Skeletal muscle satellite cell (primary cell): ENCODE data around the gene ATP10B.

Source experiments
- H3K27me3 ChIP-seq: 2 replicates; pipeline ENCODE4 v1.7.0; 2013; ENCODE audit warnings: low read length; ENCODE audit not compliant: control insufficient read depth, insufficient read depth
- H3K36me3 ChIP-seq: 2 replicates; pipeline ENCODE4 v1.7.0; 2013; ENCODE audit warnings: mild to moderate bottlenecking, control low read depth, low read length; ENCODE audit not compliant: insufficient read depth
- H3K4me1 ChIP-seq: 2 replicates; pipeline ENCODE4 v1.7.0; 2013; ENCODE audit warnings: low read length; ENCODE audit not compliant: control insufficient read depth, insufficient read depth
- H3K4me2 ChIP-seq: 2 replicates; pipeline ENCODE4 v1.7.0; 2013; ENCODE audit warnings: mild to moderate bottlenecking, low read length
- H3K4me3 ChIP-seq: 2 replicates; pipeline ENCODE4 v1.7.0; 2013; ENCODE audit warnings: low read length
- H3K9ac ChIP-seq: 2 replicates; pipeline ENCODE4 v1.7.0; 2013; ENCODE audit warnings: mild to moderate bottlenecking, low read depth, low read length, moderate library complexity
- H3K9me3 ChIP-seq: replicated peaks from 2 replicates; pipeline ENCODE4 v1.7.0; 2013; ENCODE audit warnings: mild to moderate bottlenecking, control low read depth, low read length

ATP10B gene

GRCh38 chr5:160643616-160644240 lies 208.3 kb downstream of the ATP10B start:
- Histone ChIP-seq H3K4me1 (no peaks in the 10 kb centered on the region), H3K9me3 (no peaks in the 10 kb centered on the region), H3K27me3 (no peaks in the 10 kb centered on the region), H3K9ac (no peak overlapping the region), H3K36me3 (no peaks in the 10 kb centered on the region), H3K4me2 (no peak overlapping the region), H3K4me3 (no peak overlapping the region)

GRCh38 chr5:160641405-160641804 lies 210.6 kb downstream of the ATP10B start:
- H3K4me3 ChIP-seq, result no peak overlapping the region
- no peaks in the 10 kb centered on the region for H3K27me3 ChIP-seq
- no peaks in the 10 kb centered on the region for H3K36me3 ChIP-seq
- H3K4me1 ChIP-seq, result no peaks in the 10 kb centered on the region
- no peak overlapping the region for H3K9ac ChIP-seq
- no peaks in the 10 kb centered on the region for H3K9me3 ChIP-seq
- no peak overlapping the region for H3K4me2 ChIP-seq

- Histone ChIP-seq H3K4me1 (no peaks in the 10 kb centered on the region), H3K36me3 (no peaks in the 10 kb centered on the region), H3K4me3 (no peak overlapping the region), H3K4me2 (no peak overlapping the region), H3K27me3 (no peaks in the 10 kb centered on the region), H3K9ac (no peak overlapping the region), H3K9me3 (no peaks in the 10 kb centered on the region)
These were observed 211.6 kb downstream of the ATP10B start for GRCh38 chr5:160640406-160640805.

- Histone ChIP-seq H3K4me2 (no peak overlapping the region), H3K27me3 (no peaks in the 10 kb centered on the region), H3K9me3 (no peaks in the 10 kb centered on the region), H3K36me3 (no peaks in the 10 kb centered on the region), H3K9ac (no peak overlapping the region), H3K4me3 (no peak overlapping the region), H3K4me1 (no peaks in the 10 kb centered on the region)
These were observed 213.8 kb downstream of the ATP10B start for GRCh38 chr5:160638161-160638742.

- Histone ChIP-seq H3K4me1 (no peaks in the 10 kb centered on the region), H3K36me3 (no peaks in the 10 kb centered on the region), H3K27me3 (no peaks in the 10 kb centered on the region), H3K9me3 (no peaks in the 10 kb centered on the region), H3K4me2 (no peak overlapping the region), H3K4me3 (no peak overlapping the region), H3K9ac (no peak overlapping the region)
These were observed 214.5 kb downstream of the ATP10B start for GRCh38 chr5:160637357-160638090.

GRCh38 chr5:160635663-160636062 lies 216.3 kb downstream of the ATP10B start:
- H3K4me3 ChIP-seq, result no peak overlapping the region
- no peaks in the 10 kb centered on the region for H3K4me1 ChIP-seq
- H3K9ac ChIP-seq, result no peak overlapping the region
- no peak overlapping the region for H3K4me2 ChIP-seq
- H3K9me3 ChIP-seq, result no peaks in the 10 kb centered on the region
- no peaks in the 10 kb centered on the region for H3K36me3 ChIP-seq
- H3K27me3 ChIP-seq, result no peaks in the 10 kb centered on the region

- H3K4me3 ChIP-seq, result no peak overlapping the region
- no peak overlapping the region for H3K4me2 ChIP-seq
- no peaks in the 10 kb centered on the region for H3K36me3 ChIP-seq
- no peaks in the 10 kb centered on the region for H3K9me3 ChIP-seq
- no peaks in the 10 kb centered on the region for H3K4me1 ChIP-seq
- H3K27me3 ChIP-seq, result no peaks in the 10 kb centered on the region
- H3K9ac ChIP-seq, result no peak overlapping the region
These were observed 217.0 kb downstream of the ATP10B start for GRCh38 chr5:160635046-160635445.

- no peak overlapping the region for H3K4me3 ChIP-seq
- no peaks in the 10 kb centered on the region for H3K4me1 ChIP-seq
- no peaks in the 10 kb centered on the region for H3K9me3 ChIP-seq
- no peak overlapping the region for H3K9ac ChIP-seq
- no peak overlapping the region for H3K4me2 ChIP-seq
- H3K36me3 ChIP-seq, result no peaks in the 10 kb centered on the region
- H3K27me3 ChIP-seq, result no peaks in the 10 kb centered on the region
These were observed 223.0 kb downstream of the ATP10B start for GRCh38 chr5:160629003-160629402.

- Histone ChIP-seq H3K4me1 (no peaks in the 10 kb centered on the region), H3K9me3 (no peaks in the 10 kb centered on the region), H3K36me3 (no peaks in the 10 kb centered on the region), H3K27me3 (no peaks in the 10 kb centered on the region), H3K4me2 (no peak overlapping the region), H3K9ac (no peak overlapping the region), H3K4me3 (no peak overlapping the region)
These were observed 223.4 kb downstream of the ATP10B start for GRCh38 chr5:160628619-160628968.

- Histone ChIP-seq H3K4me2 (no peak overlapping the region), H3K9me3 (no peaks in the 10 kb centered on the region), H3K9ac (no peak overlapping the region), H3K4me3 (no peak overlapping the region), H3K4me1 (no peaks in the 10 kb centered on the region), H3K36me3 (no peaks in the 10 kb centered on the region), H3K27me3 (no peaks in the 10 kb centered on the region)
These were observed 223.9 kb downstream of the ATP10B start for GRCh38 chr5:160627921-160628618.

- Histone ChIP-seq H3K4me2 (no peak overlapping the region), H3K4me3 (no peak overlapping the region), H3K27me3 (no peaks in the 10 kb centered on the region), H3K9ac (no peak overlapping the region), H3K9me3 (no peaks in the 10 kb centered on the region), H3K4me1 (no peaks in the 10 kb centered on the region), H3K36me3 (no peaks in the 10 kb centered on the region)
These were observed 225.7 kb downstream of the ATP10B start for GRCh38 chr5:160626322-160626721.
